Measurements from ENCODE around the gene KLHL36. TPM values are rescaled to one million over a fixed set of nuclear protein-coding genes. Genes with fewer than 3 reads are reported as not detected.

KLHL36 gene
- total RNA-seq, 1 experiment from 2014 or later, result 79.0 TPM

GRCh38 chr16:84665843-84666242, 17.5 kb downstream of the KLHL36 start:
- BruUV-seq (replicated peaks), result no TSS peak
- no peaks in the 10 kb centered on the region for H3K4me1 ChIP-seq (ENCODE audit: control insufficient read depth in 1 of 2, insufficient read depth in 2 of 2, low read length in 2 of 2)
- TF ChIP-seq POLR2A (IDR thresholded peaks at IDR 0.05; ENCODE audit: borderline replicate concordance, extremely low read depth, insufficient read depth, insufficient read length), result no peak
- H3K27me3 ChIP-seq (ENCODE audit: insufficient read depth, low read length), result no peaks in the 10 kb centered on the region
- no peak overlapping the region for H3K27ac ChIP-seq (ENCODE audit: low read depth, low read length)
- H3K9me2 ChIP-seq (ENCODE audit: insufficient read depth), result no peaks in the 10 kb centered on the region
- no peak for ATAC-seq
- no peaks in the 10 kb centered on the region for H3K9me3 ChIP-seq (ENCODE audit: control insufficient read depth in 1 of 2, insufficient read depth in 1 of 2, low read depth in 1 of 2, low read length in 2 of 2)
- ChIA-PET CTCF (no interaction called here), RAD21 (ENCODE audit: low non-redundant PET in 1 of 2, low total read pairs in 2 of 2, uncharacterized antibody in 2 of 2, unreplicated experiment in 2 of 2) (no interaction called here), POLR2A (no interaction called here)
- H3K9ac ChIP-seq (ENCODE audit: low read length), result no peak overlapping the region
- H3K4me3 ChIP-seq (replicated peaks in 1 of 2; ENCODE audit: low read depth in 1 of 2, low read length in 2 of 2), result no peak overlapping the region
- H4K20me1 ChIP-seq (ENCODE audit: insufficient read depth), result no peaks in the 10 kb centered on the region
- H3K36me3 ChIP-seq (ENCODE audit: control insufficient read depth in 1 of 2, insufficient read depth in 2 of 2, low read length in 2 of 2), result peaks cover 12 to 24% of the 10 kb centered on the region in 2 experiments
- H3K79me2 ChIP-seq (ENCODE audit: insufficient read depth, low read length), result no peaks in the 10 kb centered on the region
- no peak overlapping the region for H3K4me2 ChIP-seq (ENCODE audit: low read length)
- no peak overlapping the region for H2AFZ ChIP-seq (ENCODE audit: low read depth, low read length, poor library complexity, severe bottlenecking)
- intact Hi-C loops (cut with micrococcal nuclease), result no loop called here
- no peak for DNase-seq (ENCODE audit: low read depth, low spot score)

GRCh38 chr16:84667600-84668309, 19.4 kb downstream of the KLHL36 start:
- no peaks in the 10 kb centered on the region for H4K20me1 ChIP-seq (ENCODE audit: insufficient read depth)
- no TSS peak for BruUV-seq (replicated peaks)
- ChIA-PET RAD21 (ENCODE audit: low non-redundant PET in 1 of 2, low total read pairs in 2 of 2, uncharacterized antibody in 2 of 2, unreplicated experiment in 2 of 2) (no interaction called here), CTCF (interaction anchor here (3.4 kb wide), 1 partner anchor 58 kb away, joined by 15 read pairs; no protein-coding TSS in a partner anchor), POLR2A (no interaction called here)
- no peaks in the 10 kb centered on the region for H3K79me2 ChIP-seq (ENCODE audit: insufficient read depth, low read length)
- no peak overlapping the region for H3K27ac ChIP-seq (ENCODE audit: low read depth, low read length)
- intact Hi-C loops (cut with micrococcal nuclease), result no loop called here
- H3K27me3 ChIP-seq (ENCODE audit: insufficient read depth, low read length), result no peaks in the 10 kb centered on the region
- peaks cover 9 to 12% of the 10 kb centered on the region in 2 experiments for H3K36me3 ChIP-seq (ENCODE audit: control insufficient read depth in 1 of 2, insufficient read depth in 2 of 2, low read length in 2 of 2)
- H3K4me1 ChIP-seq (ENCODE audit: control insufficient read depth in 1 of 2, insufficient read depth in 2 of 2, low read length in 2 of 2), result peaks cover 0 to 5% of the 10 kb centered on the region in 2 experiments; a peak in 1 of 4 replicates
- no peak for DNase-seq (ENCODE audit: low read depth, low spot score)
- H3K4me2 ChIP-seq (ENCODE audit: low read length), result no peak overlapping the region
- no peak for ATAC-seq
- no peak overlapping the region for H3K4me3 ChIP-seq (replicated peaks in 1 of 2; ENCODE audit: low read depth in 1 of 2, low read length in 2 of 2)
- no peak overlapping the region for H2AFZ ChIP-seq (ENCODE audit: low read depth, low read length, poor library complexity, severe bottlenecking)
- no peaks in the 10 kb centered on the region for H3K9me2 ChIP-seq (ENCODE audit: insufficient read depth)
- no peaks in the 10 kb centered on the region for H3K9me3 ChIP-seq (ENCODE audit: control insufficient read depth in 1 of 2, insufficient read depth in 1 of 2, low read depth in 1 of 2, low read length in 2 of 2)
- H3K9ac ChIP-seq (ENCODE audit: low read length), result no peak overlapping the region
- TF ChIP-seq ZNF274 (IDR thresholded peaks at IDR 0.05; ENCODE audit: low read depth, low read length) (no peak), SP1 (IDR thresholded peaks at IDR 0.05; ENCODE audit: low read depth) (no peak), POLR2AphosphoS5 (IDR thresholded peaks at IDR 0.05; ENCODE audit: low read depth, low read length) (no peak), TCF7L2 (IDR thresholded peaks at IDR 0.05; ENCODE audit: borderline replicate concordance, extremely low read depth, insufficient read depth, insufficient read length) (no peak), CEBPB (IDR thresholded peaks at IDR 0.05; ENCODE audit: low read depth) (no peak), REST (IDR thresholded peaks at IDR 0.05; ENCODE audit: low read depth) (no peak), SRF (IDR thresholded peaks at IDR 0.05; ENCODE audit: low read depth) (no peak)
- TF ChIP-seq, protein P1, sequence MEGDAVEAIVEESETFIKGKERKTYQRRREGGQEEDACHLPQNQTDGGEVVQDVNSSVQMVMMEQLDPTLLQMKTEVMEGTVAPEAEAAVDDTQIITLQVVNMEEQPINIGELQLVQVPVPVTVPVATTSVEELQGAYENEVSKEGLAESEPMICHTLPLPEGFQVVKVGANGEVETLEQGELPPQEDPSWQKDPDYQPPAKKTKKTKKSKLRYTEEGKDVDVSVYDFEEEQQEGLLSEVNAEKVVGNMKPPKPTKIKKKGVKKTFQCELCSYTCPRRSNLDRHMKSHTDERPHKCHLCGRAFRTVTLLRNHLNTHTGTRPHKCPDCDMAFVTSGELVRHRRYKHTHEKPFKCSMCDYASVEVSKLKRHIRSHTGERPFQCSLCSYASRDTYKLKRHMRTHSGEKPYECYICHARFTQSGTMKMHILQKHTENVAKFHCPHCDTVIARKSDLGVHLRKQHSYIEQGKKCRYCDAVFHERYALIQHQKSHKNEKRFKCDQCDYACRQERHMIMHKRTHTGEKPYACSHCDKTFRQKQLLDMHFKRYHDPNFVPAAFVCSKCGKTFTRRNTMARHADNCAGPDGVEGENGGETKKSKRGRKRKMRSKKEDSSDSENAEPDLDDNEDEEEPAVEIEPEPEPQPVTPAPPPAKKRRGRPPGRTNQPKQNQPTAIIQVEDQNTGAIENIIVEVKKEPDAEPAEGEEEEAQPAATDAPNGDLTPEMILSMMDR (IDR thresholded peaks at IDR 0.05 in 2 of 3, conservative IDR thresholded peaks at IDR 0.05 in 1 of 3; ENCODE audit: borderline replicate concordance in 1 of 3, insufficient read depth in 1 of 3, low read depth in 2 of 3, low read length in 2 of 3), result no peak
